Tongue (tissue), 2 donors: Measurements from ENCODE around the gene SEMA3G. TPM values are rescaled to one million over a fixed set of nuclear protein-coding genes. Genes with fewer than 3 reads are reported as not detected.
A peak's percentile ranks its signal among the peaks of the same experiment; 100 is the strongest.

ENCODE experiments used
- DNase-seq: peaks from one replicate; pipeline ENCODE4 v3.0.0-alpha.2; 2015
- total RNA-seq: library from RNA; depleted of rRNA; stranded (reverse); fragments of >200 nt; gene quantifications from one replicate; pipeline ENCODE4 v1.2.3, GENCODE V29; 2014

SEMA3G gene
- total RNA-seq, 1 donor from 2014 or later: 14.0 TPM

DNA sequence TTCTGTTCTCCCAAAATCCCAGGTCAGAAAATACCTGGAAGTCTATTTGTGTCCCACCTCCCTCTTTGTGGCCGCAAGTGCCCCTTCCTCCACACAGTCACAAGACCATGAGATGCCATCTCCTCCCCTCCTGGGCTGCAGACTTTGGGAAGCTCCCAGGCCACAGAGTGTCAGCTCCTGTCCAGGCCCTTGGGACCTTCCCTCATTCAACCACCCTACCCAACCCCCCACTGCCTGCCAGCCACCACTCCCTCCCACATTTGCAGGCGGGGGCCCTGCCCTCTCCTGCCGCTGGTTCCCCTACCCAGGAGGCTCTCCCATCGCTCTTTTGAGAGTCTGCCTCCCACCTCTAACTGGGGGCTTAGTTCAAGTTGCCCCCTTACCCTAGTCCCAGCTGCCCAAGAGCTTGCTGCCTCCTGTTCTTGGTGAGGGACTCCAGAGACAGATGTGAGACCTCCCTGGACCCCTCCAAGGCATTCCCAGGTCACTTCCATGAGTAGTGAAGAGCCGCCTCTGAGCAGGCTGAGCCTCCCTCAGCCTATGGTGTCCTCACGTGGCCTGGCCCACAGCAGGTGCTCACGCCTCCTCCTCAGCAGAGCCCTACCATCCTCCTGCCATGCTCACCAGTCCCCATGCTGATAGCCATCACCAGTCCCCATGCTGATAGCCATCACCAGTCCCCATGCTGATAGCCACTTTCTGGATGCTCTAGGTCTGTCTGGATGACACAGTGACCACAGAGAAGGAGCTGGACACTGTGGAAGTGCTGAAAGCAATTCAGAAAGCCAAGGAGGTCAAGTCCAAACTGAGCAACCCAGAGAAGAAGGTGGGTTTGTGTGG is 34.4 kb upstream of the SEMA3G start:
- no peak for DNase-seq

DNA sequence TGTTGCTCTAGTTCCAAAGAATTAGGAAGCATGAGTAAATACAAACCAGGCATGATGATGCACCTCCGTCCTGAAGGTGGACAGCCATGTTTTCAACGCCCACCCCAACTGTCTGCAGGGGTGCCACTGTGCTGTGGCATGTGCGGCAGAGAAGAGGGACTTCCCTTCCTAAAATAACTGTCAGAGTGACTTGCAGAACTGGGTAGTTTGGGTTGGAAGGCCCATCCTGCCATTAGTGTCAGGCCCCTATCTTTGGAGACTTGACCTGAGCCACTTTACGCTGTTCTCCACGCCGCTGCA is 32.8 kb upstream of the SEMA3G start:
- DNase-seq: no peak

- no peak for DNase-seq
Measured at GRCh38 chr3:52477076-52477795, 32.3 kb upstream of the SEMA3G start.

- DNase-seq: no peak
Measured at GRCh38 chr3:52473026-52473425, 28.1 kb upstream of the SEMA3G start.

- DNase-seq: no peak
Measured at GRCh38 chr3:52472239-52473000, 27.5 kb upstream of the SEMA3G start.

DNA sequence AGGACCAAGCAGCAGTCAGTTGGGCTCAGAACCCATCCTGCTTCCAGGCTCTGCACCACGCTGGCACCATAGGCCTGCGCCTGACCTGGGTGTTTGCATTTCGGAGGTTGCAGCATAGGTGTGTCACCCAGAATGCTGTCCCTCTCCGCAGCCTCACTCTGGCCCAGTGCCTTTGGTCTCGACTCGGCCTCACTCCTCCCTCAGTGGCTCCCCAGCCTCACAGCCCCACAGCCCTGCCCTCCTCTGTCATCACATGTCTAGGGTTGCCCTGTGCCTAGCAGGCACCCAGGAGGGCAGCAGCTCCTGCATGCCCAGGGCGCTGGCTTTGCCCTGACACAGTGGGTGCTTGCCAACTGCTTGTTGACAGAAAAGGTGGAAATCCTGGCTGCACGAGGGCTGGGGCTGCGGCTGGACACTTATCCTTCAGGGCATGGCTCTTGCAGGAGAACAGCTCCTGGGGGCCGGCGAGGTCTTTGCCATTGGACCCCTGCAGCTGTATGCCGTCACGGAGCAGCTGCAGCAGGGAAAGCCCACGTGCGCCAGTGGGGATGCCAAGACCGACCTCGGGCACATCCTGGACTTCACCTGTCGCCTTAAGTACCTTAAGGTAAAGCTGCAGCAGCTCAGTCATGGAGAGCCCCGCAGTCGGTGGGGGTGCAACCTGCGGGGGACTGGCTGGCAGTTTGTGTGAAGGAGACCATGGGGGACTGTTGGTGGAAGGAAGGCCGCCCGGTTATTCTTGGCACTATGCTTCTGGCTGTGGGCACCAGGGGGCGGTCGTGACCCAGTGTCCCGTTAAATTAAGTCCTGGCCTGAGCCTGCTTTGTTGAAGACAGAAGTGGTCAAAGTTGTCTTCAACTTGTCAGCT is 26.7 kb upstream of the SEMA3G start:
- DNase-seq: peak; percentile 71

DNA sequence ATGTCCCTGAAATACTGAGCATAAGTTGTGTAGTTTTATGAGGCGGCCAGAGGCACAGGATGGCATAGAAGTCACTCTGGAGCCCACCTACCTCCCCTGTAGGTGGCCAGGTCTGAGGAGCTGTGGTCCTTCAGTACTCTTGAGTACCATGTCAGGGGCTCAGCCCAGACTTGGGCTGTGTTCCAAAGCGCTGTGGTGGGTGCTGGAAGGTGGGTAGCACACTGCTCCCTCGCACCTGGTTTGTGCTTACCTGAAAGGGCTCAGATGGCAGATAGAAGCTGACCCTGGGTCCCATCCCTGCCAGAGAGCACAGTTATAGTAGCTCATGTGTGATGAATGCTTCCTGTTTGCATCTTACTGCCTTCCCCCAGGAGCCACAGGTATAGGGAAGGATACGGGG is 26.0 kb upstream of the SEMA3G start:
- no peak for DNase-seq

DNA sequence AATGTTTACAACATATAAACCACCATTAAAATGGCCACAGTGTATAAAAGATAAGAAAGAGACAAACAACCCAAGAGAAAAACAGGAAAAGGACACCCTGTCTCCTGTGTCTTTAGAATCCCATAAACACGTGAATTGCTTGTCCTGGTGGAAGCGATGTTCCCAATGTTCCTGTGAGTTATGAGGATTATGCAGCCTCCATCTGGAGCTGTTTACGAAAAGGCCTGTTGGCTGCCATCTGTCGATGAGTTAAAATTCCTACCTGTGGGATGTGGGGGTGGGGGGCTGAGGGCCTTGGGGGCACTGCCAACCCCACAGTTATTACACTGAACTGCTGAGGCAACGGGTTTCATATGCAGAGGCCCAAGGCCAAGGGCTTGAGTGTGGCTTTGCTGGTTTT is 24.1 kb upstream of the SEMA3G start:
- no peak for DNase-seq

DNA sequence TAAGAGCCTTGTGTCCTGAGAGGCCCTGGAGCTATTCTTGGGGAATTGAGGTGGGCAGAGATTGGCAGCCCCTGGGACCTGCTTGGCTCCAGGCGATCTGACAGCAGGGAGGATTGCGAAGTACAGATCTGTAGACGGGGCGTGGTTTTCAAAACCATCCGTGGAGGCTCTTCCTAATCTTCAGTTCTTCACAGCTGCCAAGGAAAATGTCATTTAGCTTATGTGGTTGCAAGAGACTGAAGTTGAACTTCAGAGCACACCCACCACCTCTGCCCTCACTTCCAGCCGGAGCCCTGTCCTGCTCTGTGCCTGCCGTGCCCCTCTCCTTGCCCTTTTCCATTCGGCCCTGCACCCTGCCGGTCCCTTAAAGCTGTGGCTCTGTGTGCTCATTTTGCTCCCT is 23.4 kb upstream of the SEMA3G start:
- DNase-seq: no peak

GRCh38 chr3:52463416-52463815 is 18.5 kb upstream of the SEMA3G start:
- no peak for DNase-seq

- DNase-seq: no peak
Measured at GRCh38 chr3:52461874-52462273, 17.0 kb upstream of the SEMA3G start.

DNA sequence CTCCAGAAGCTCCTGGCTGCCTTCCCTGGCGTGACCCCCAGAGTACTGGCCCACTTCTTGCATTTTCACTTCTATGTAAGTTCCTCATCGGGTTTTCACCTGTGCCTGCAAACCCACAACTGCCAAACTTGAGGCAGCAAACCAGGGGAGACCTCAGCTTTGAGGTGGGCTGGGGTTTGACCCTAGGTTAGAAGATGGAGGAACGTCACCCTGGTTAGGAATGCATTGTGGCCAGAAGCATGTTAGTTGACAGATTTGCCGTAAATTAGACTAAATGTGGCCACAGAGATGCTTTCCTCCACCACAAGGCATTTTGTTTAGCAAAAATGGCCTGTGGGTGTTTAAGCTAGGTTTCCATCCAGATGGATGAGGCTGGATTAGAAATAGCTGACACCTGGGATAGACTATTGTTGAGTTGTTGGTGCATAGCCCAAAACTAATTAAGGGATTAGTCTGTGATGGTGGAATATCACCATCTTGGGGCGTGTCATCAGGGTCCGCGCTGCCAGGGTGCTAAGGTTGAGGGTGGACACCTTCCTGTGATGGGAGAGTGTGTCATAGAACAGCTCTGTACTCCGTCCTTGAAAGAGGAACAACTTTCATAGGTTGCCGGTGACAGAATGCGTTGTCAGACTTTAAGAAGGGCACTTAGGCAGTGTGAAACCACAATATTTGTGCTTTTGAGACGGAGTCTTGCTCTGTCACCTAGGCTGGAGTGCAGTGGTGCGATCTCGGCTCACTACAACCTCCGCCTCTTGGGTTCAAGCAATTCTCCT is 14.1 kb upstream of the SEMA3G start:
- DNase-seq: no peak

DNA sequence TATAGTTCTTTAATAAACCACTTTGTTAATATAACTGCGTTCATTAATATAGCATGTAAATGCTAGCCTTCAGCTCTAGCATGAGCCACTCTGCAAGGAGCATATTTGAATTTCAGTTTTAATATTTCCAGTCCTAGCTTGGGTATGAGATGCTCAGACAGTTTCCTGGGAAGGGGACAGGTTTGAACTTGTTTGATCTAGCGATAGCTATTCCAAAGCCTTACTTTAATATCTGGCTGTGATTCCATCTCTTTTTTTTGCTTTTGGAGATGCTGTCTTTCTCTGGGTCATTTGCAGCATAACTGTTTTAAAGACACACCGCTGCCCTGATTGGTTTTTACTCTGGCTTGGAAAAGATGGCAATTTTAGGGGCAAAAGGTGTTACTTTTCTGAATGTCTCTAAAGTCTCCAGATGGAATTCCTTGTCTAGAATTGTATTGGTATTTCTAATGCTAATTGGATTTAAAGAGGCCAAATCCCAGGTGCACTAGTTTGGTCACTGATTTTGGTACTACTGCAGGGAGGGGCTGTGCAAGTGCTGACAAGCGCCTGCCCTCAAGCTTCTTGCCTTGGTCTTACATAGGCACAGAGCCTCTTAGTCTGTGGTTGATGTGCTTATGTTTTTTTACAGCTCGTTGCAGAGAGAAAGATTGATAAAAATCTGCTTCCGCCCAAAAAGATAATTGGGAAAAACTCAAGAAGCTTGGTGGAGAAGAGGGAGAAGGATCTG is 13.3 kb upstream of the SEMA3G start:
- DNase-seq: no peak

GRCh38 chr3:52456800-52457183 is 11.9 kb upstream of the SEMA3G start:
- no peak for DNase-seq

DNA sequence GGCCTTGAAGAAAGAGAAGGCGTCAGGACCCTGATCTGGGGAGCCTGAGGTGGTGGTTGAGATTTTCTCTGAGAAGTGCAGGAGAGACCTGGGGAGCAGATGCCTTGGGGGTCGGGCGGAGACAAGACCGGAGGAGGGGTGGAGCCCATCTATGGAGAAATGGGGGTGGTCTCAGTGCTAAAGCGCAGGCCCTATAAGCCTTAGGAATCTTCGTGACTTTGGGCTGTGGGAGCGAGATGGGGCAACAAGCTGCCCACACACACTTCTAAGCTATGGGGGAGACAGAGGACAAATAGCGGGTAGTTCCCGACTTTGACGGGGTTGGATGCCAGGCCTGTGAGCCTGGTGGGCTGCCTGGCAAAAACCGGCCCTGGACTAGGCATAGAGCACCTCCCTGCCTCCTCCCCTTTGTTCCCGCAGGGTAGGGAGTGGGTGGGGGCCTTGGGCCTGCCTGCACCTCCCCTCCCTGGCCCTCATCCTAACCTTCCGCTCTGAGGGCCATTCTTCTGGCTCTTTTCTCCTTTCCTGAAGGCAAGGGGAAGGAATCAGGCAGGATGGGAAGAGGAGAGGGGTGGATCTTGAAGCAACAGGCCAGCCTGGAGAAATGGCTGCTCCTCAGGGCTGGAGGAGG is 11.4 kb upstream of the SEMA3G start:
- DNase-seq: peak; percentile 59

DNA sequence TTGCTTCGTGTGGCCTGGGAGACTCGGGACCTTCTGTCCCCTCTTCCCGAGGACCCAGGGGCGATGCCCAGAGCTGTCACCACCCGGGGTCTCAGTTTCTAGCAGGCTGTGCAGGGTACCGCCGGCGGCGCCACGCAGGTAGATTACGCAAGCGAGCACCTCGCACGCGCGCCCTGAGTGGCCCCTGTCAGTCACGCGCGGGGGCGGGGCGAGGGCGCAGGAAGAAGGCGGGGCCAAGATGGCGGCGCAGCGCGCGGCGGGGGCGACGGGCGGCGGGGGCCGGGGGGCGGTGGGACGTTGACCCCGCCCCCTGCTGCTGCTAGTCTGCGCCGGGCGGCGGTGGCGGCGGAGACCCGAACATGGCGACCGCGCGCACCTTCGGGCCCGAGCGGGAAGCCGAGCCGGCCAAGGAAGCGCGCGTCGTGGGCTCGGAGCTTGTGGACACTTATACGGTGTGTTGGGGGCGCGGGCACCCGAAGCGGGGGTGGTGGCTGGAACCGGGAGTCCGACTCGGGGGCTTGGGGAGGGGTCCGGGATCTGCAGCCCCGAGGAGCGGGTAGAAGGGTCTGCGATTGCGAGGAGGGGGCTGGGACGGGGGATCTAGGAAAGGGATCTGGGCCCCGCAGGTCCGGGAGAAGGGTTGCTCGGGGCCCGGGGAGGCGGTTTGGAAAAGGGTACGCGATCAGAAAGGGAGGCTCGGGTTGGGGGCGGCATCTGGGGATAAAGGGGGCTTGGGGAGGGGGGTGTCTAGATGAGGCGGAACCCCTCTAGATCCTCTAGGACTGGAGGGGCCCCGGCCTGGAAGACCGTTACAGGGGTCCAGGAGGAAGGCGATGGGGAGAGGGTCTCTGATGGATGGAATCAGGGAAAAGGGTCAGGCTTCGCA is 10.6 kb upstream of the SEMA3G start, which contains the start of gene NISCH:
Gene NISCH (plus strand): TSS at position 322 of the 886 bp plus-strand sequence. CDS start 38 bp downstream, at position 360.
- peak; percentile 92 for DNase-seq

GRCh38 chr3:52454938-52455282 is 10.0 kb upstream of the SEMA3G start:
- no peak for DNase-seq

DNA sequence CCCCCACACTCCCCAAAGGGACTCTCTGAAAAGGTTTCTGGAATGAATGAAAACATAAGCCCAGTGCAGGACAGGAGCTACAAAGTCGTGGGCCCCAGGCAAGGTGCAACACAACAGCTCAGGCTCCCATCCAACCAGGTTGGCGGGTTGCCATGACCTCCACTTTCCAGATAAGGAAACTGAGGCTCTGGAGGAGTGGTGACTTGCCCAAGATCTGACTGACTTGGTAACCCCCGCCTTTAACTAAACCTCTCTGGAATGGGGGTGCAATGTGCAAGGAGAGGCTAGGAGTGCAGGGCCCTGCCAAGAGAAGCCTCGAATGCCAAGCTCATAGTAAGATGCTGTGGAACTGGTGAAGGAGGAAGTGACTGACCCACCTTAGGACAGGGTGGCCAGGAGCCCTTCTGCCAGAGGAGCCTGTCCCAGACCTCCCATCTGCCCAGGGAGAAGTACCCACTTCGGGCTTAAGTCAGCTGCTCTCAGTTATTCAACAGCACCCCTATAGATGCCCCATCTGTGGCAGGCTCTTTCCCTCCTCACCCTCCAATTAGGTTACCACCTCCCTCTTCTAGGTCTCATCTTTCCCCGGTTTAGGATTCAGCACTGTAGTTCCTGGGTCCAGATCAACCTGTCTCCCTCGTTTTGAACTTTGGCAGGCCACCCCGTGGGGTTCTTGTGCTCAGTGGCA is 9.5 kb upstream of the SEMA3G start:
- no peak for DNase-seq
